ENCODE data around the gene NFATC2IP.

- TF ChIP-seq CTCF (IDR thresholded peaks at IDR 0.05): no peak
- no peak for TF ChIP-seq ZFX (IDR thresholded peaks at IDR 0.05; ENCODE audit: borderline replicate concordance)
Observed at GRCh38 chr16:28910086-28911031, 40.4 kb upstream of the NFATC2IP start.
